Trophoblast cell (in vitro differentiated cells and primary cell): ENCODE data around the gene NUDT3.

ENCODE experiments used
- DNase-seq, 2 donors: peaks; one replicate each; pipeline ENCODE4 v3.0.0-alpha.2; 2016
- H2AFZ ChIP-seq: 2 replicates; pipeline ENCODE4 v1.6.1; 2013; ENCODE audit warnings: low read length, moderate library complexity, mild to moderate bottlenecking; ENCODE audit not compliant: insufficient read depth, poor library complexity
- H2AK5ac ChIP-seq: 2 replicates; pipeline ENCODE4 v1.6.1; 2013; ENCODE audit warnings: mild to moderate bottlenecking, low read length
- H2BK120ac ChIP-seq: 2 replicates; pipeline ENCODE4 v1.6.1; 2013; ENCODE audit warnings: low read length, mild to moderate bottlenecking, moderate library complexity; ENCODE audit not compliant: insufficient read depth, poor library complexity
- H2BK12ac ChIP-seq: 2 replicates; pipeline ENCODE4 v1.6.1; 2013; ENCODE audit warnings: mild to moderate bottlenecking, low read length, moderate library complexity
- H2BK5ac ChIP-seq: 2 replicates; pipeline ENCODE4 v1.6.1; 2013; ENCODE audit warnings: low read length, low read depth, moderate library complexity, mild to moderate bottlenecking; ENCODE audit not compliant: poor library complexity
- H3K14ac ChIP-seq: 2 replicates; pipeline ENCODE4 v1.6.1; 2013; ENCODE audit warnings: mild to moderate bottlenecking, low read length
- H3K18ac ChIP-seq: 2 replicates; pipeline ENCODE4 v1.6.1; 2013; ENCODE audit warnings: mild to moderate bottlenecking, low read length
- H3K23ac ChIP-seq: 2 replicates; pipeline ENCODE4 v1.6.1; 2013; ENCODE audit warnings: low read length
- H3K27ac ChIP-seq: 2 replicates; pipeline ENCODE4 v1.5.1; 2013; ENCODE audit warnings: low read depth, mild to moderate bottlenecking, inconsistent platforms, low read length, moderate library complexity
- H3K27me3 ChIP-seq: 2 replicates; pipeline ENCODE4 v1.6.1; 2013; ENCODE audit warnings: inconsistent platforms, mild to moderate bottlenecking, low read length, moderate library complexity; ENCODE audit not compliant: insufficient read depth
- H3K36me3 ChIP-seq, 2 experiments: 1 replicate in 1 of 2; 2 replicates in 1 of 2; pipeline ENCODE4 v1.6.1; 2013; ENCODE audit warnings: low read length in 2 of 2, mild to moderate bottlenecking in 2 of 2, moderate library complexity in 1 of 2; ENCODE audit not compliant: insufficient read depth in 2 of 2, control insufficient read depth in 1 of 2
- H3K4ac ChIP-seq: 2 replicates; pipeline ENCODE4 v1.6.1; 2013; ENCODE audit warnings: low read depth, mild to moderate bottlenecking, low read length, moderate library complexity
- H3K4me1 ChIP-seq, 2 experiments: 1 replicate in 1 of 2; 2 replicates in 1 of 2; pipeline ENCODE4 v1.6.1; 2013; ENCODE audit warnings: low read length in 2 of 2, mild to moderate bottlenecking in 2 of 2, moderate library complexity in 1 of 2; ENCODE audit not compliant: insufficient read depth in 2 of 2, control insufficient read depth in 1 of 2
- H3K4me2 ChIP-seq: 2 replicates; pipeline ENCODE4 v1.6.1; 2013; ENCODE audit warnings: inconsistent platforms, mild to moderate bottlenecking, low read length, moderate library complexity
- H3K4me3 ChIP-seq: 2 replicates; pipeline ENCODE4 v1.5.1; 2013; ENCODE audit warnings: mild to moderate bottlenecking, low read depth, low read length, inconsistent platforms
- H3K79me1 ChIP-seq: one replicate; pipeline ENCODE4 v1.6.1; 2013; ENCODE audit warnings: low read length
- H3K79me2 ChIP-seq: 2 replicates; pipeline ENCODE4 v1.6.1; 2013; ENCODE audit warnings: low read length, mild to moderate bottlenecking; ENCODE audit not compliant: control insufficient read depth, insufficient read depth, poor library complexity
- H3K9ac ChIP-seq: 2 replicates; pipeline ENCODE4 v1.6.1; 2013; ENCODE audit warnings: mild to moderate bottlenecking, low read length
- H3K9me3 ChIP-seq: 2 replicates; pipeline ENCODE4 v1.6.1; 2013; ENCODE audit warnings: low read depth, mild to moderate bottlenecking, control low read depth, inconsistent platforms, low read length; ENCODE audit not compliant: insufficient read depth
- H4K12ac ChIP-seq: 2 replicates; pipeline ENCODE4 v1.6.1; 2013; ENCODE audit warnings: low read depth, mild to moderate bottlenecking, low read length, moderate library complexity
- H4K8ac ChIP-seq: 2 replicates; pipeline ENCODE4 v1.6.1; 2013; ENCODE audit warnings: low read depth, mild to moderate bottlenecking, low read length, moderate library complexity
- H4K91ac ChIP-seq: one replicate; pipeline ENCODE4 v1.6.1; 2013; ENCODE audit warnings: low read depth, mild to moderate bottlenecking, low read length, moderate library complexity
- whole genome bisulfite sequencing: extraction: QIAGEN DNeasy Blood & Tissue Kit; methylation state at CpG from one replicate; pipeline ENCODE4 v1.1.7; 2013; ENCODE audit warnings: missing lambda C conversion rate; ENCODE audit not compliant: insufficient read length, insufficient coverage; ENCODE audit errors: extremely low coverage; 5-methylcytosine and 5-hydroxymethylcytosine counted together

NUDT3 gene

GRCh38 chr6:34321821-34322220 is 70.6 kb downstream of the NUDT3 start:
- Histone ChIP-seq H4K91ac (no peak overlapping the region), H2BK120ac (no peak overlapping the region), H2BK5ac (no peak overlapping the region), H3K9ac (no peak overlapping the region), H2AFZ (no peak overlapping the region), H2AK5ac (no peak overlapping the region), H3K14ac (no peak overlapping the region), H3K4me3 (no peak overlapping the region), H2BK12ac (no peak overlapping the region), H3K79me1 (peaks cover 19% of the 10 kb centered on the region), H4K12ac (no peak overlapping the region), H3K27me3 (no peaks in the 10 kb centered on the region), H3K4me2 (no peak overlapping the region), H3K18ac (no peak overlapping the region), H3K4ac (no peak overlapping the region), H4K8ac (no peak overlapping the region), H3K23ac (no peak overlapping the region), H3K79me2 (no peaks in the 10 kb centered on the region), H3K27ac (no peak overlapping the region), H3K36me3 (no peaks in the 10 kb centered on the region), H3K9me3 (no peaks in the 10 kb centered on the region), H3K4me1 (peaks cover 7 to 10% of the 10 kb centered on the region in 2 experiments)
- no peak for DNase-seq
- WGBS = no CpG with 5 or more reads among the region's 5 CpGs

- Histone ChIP-seq H3K14ac (peak overlapping the region; percentile 9), H3K79me2 (no peaks in the 10 kb centered on the region), H3K27ac (peak overlapping the region; percentile 77), H3K4ac (no peak overlapping the region), H2BK5ac (peak overlapping the region; percentile 10), H3K18ac (no peak overlapping the region), H2AFZ (no peak overlapping the region), H3K36me3 (no peaks in the 10 kb centered on the region), H4K91ac (peak overlapping the region; percentile 41), H3K27me3 (no peaks in the 10 kb centered on the region), H3K9me3 (no peaks in the 10 kb centered on the region), H2BK12ac (no peak overlapping the region), H3K4me1 (peaks cover 5 to 10% of the 10 kb centered on the region in 2 experiments), H4K8ac (peak overlapping the region; percentile 10), H2AK5ac (no peak overlapping the region), H3K4me2 (peak overlapping the region; percentile 20), H3K23ac (no peak overlapping the region), H4K12ac (no peak overlapping the region), H2BK120ac (peak overlapping the region; percentile 76), H3K9ac (no peak overlapping the region), H3K4me3 (no peak overlapping the region), H3K79me1 (peaks cover 17% of the 10 kb centered on the region)
- no CpG with 5 or more reads among the region's 4 CpGs for WGBS
- peak; percentile 88 to 98 for DNase-seq
Observed at GRCh38 chr6:34319471-34319885, 73.0 kb downstream of the NUDT3 start.

- peaks cover 5 to 10% of the 10 kb centered on the region in 2 experiments for H3K4me1 ChIP-seq
- H4K8ac ChIP-seq = peak overlapping the region; percentile 10
- no peak overlapping the region for H3K23ac ChIP-seq
- no peak overlapping the region for H2AK5ac ChIP-seq
- H2AFZ ChIP-seq = no peak overlapping the region
- H4K12ac ChIP-seq = no peak overlapping the region
- peak overlapping the region; percentile 41 for H4K91ac ChIP-seq
- H3K79me2 ChIP-seq = no peaks in the 10 kb centered on the region
- H3K9me3 ChIP-seq = no peaks in the 10 kb centered on the region
- no peaks in the 10 kb centered on the region for H3K36me3 ChIP-seq
- no peak overlapping the region for H3K18ac ChIP-seq
- peak overlapping the region; percentile 76 for H2BK120ac ChIP-seq
- H2BK12ac ChIP-seq = no peak overlapping the region
- WGBS = no CpG with 5 or more reads among the region's 4 CpGs
- no peak overlapping the region for H3K4ac ChIP-seq
- H3K27ac ChIP-seq = peak overlapping the region; percentile 77
- DNase-seq = peak in 1 of 2 donors; percentile 9
- no peak overlapping the region for H3K9ac ChIP-seq
- H3K27me3 ChIP-seq = no peaks in the 10 kb centered on the region
- peak overlapping the region; percentile 9 for H3K14ac ChIP-seq
- peak overlapping the region; percentile 20 for H3K4me2 ChIP-seq
- peaks cover 12% of the 10 kb centered on the region for H3K79me1 ChIP-seq
- peak overlapping the region; percentile 10 for H2BK5ac ChIP-seq
- no peak overlapping the region for H3K4me3 ChIP-seq
Observed at GRCh38 chr6:34318499-34319470, 73.7 kb downstream of the NUDT3 start.

GRCh38 chr6:34317882-34318498 is 74.5 kb downstream of the NUDT3 start:
- H4K91ac ChIP-seq = no peak overlapping the region
- H2AFZ ChIP-seq = no peak overlapping the region
- H3K4me3 ChIP-seq = no peak overlapping the region
- no peak overlapping the region for H4K8ac ChIP-seq
- no peak overlapping the region for H2AK5ac ChIP-seq
- no peak overlapping the region for H3K9ac ChIP-seq
- WGBS = no CpG with 5 or more reads among the region's 3 CpGs
- H3K4ac ChIP-seq = no peak overlapping the region
- peaks cover 0 to 2% of the 10 kb centered on the region in 2 experiments for H3K36me3 ChIP-seq
- no peak overlapping the region for H2BK12ac ChIP-seq
- H2BK120ac ChIP-seq = no peak overlapping the region
- no peaks in the 10 kb centered on the region for H3K9me3 ChIP-seq
- peaks cover 5 to 10% of the 10 kb centered on the region in 2 experiments for H3K4me1 ChIP-seq
- H3K79me1 ChIP-seq = peaks cover 12% of the 10 kb centered on the region
- H3K27ac ChIP-seq = no peak overlapping the region
- H3K27me3 ChIP-seq = no peaks in the 10 kb centered on the region
- no peak overlapping the region for H3K23ac ChIP-seq
- H3K79me2 ChIP-seq = no peaks in the 10 kb centered on the region
- H3K18ac ChIP-seq = no peak overlapping the region
- H3K4me2 ChIP-seq = no peak overlapping the region
- H4K12ac ChIP-seq = no peak overlapping the region
- no peak overlapping the region for H3K14ac ChIP-seq
- DNase-seq = no peak
- H2BK5ac ChIP-seq = no peak overlapping the region
